ENCODE data around the gene DGKB.

Gene DGKB

DNA sequence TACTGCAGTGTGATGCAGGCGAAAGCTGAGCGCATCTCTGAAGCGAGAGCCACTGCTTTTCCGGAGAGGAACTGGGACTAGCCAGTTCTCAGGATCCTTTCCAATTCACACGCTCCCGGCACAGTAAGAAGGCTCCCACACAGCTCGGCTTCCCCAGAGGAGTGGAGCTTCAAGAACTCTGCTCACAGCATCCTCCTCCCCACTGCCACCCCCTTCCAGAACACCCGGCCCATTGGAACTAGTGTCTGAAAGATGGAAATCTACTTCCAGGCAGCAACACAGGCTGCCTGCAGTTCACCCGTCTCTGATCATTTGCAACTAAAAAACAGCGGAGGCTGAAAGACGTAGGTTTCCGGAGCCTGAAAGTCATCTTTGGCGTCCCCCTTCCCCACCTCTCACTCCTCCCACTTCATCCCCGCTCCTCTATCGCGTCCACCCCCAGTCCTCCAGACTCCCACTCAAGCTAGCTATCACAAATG is at the start of gene DGKB:
Gene DGKB (minus strand): TSS at position 163 of the 479 bp plus-strand sequence.
- no peak for DNase-seq (ENCODE audit: low spot score)

DNA sequence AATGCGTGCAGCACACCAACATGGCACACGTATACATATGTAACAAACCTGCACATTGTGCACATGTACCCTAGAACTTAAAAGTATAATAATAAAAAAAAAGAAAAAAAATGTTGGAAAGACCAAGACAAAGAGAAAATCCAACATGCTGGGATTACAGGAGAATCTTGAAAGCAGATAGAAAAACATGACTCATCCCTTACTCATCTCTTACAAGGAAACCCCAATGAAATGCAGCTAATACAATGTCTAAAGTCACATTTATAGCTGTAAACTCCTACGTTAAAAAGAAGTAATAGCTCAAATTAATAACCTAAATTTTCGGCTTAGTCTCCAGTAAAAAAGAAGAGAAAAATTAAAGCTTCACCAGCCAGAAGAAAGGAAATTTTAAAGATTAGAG is 47.5 kb upstream of the DGKB start:
- DNase-seq (ENCODE audit: low spot score): no peak

DNA sequence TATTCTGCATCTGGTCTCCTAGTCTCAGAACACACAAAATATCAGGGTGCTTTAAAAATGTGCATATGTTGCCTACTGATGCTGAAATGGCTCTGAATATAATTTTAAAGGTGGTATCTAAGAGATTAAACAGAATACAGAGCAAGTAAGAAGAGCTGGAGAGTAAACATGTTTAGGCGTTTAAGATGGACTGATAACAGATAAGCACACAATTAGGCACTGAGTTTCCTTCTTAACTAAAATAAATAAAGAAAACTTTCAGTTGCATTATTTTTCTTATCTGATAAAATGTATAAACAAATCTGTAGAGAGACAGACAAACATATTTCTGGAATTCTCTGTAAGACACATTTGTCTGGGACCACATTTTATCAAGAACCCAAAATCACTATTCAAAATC is 35.6 kb upstream of the DGKB start:
- DNase-seq (ENCODE audit: low spot score): no peak

DNA sequence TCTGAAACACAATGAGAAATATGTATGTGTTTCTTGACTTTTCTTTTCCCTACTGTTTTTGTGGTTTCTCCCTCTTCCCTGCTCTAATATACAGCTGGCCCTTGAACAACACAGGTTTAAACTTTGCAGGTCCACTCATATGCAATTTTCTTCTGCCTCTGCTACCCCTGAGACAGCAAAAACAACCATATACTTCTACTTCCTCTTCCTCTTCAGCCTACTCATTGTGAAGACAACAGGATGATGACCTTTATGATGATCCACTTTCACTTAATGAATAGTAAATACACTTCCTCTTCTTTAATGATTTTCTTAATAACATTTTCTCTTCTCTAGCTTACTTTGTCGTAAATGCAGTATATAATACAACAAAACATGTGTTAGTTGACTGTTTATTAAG is 35.0 kb upstream of the DGKB start:
- no peak for DNase-seq (ENCODE audit: low spot score)

DNA sequence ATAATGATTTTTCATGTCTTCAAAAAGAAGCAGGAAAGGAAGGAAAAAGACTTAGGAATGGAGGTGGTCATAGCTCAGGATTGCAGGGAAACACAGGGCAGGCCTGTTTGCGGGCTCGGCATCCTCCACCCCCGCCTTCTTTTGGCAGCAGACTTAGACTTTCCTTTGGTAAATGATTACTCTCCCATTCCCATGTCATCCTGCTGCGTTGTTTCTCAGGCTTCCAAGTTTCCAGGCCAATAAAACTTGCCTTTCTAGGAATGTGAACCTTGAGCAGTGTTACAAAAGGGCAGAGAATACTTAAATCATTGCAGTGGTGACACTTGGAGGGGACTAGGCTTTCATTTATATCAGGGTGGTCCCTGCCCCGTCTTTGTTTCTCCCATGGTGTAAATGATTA is 34.0 kb upstream of the DGKB start:
- DNase-seq (ENCODE audit: low spot score): no peak

DNA sequence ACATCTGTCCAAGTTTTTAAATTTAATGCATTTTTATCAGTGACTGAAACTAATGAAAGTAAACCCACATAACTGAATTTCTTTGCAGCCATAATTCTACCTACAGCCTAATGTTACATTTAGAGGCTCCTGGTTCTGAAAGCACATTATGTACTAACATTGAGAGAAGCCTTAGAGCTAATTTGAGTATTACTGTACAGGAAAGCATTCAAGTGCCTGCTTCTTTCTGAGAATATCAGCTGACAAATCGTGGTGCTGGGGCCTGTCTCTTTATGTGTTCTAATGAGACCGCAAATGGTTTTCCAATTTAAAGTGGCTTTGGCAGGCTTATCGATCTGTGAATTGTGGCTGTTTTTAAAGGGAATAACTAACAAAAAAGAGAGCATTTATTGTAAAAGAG is 32.3 kb upstream of the DGKB start:
- no peak for DNase-seq (ENCODE audit: low spot score)

DNA sequence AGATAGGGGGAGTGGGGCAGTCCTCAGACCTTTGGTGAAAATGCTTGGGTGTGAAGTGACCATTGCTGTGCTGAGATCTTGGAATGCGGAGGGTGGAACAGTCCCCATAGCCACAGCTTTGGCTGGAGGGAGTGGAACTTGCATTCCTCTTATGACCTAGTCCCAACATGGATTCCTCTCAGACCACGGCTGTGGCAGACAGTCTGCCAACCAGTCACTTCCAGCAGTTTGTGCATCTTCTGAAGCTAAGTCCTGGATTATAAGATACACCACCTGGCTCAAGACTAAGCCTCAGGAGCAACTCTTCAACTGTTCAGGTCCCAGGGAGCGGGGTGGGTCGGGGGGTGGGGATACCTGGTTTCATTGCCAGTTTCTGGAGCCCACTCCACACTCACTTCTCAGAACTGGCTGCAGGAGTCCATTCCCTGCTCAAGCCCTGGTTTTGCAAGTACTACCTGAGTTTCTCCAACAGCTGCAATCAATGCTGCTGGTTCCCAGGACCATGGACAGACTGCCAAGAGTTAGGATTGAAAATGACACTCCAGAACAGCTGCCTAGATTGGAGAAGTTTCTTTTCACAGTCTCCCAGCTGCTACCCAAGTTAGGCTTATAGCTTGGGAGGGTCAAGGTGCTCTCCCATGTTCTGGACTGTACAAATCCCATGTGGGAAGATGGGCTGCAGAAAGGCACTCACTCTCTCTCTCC is 29.1 kb upstream of the DGKB start:
- DNase-seq (ENCODE audit: low spot score): no peak

DNA sequence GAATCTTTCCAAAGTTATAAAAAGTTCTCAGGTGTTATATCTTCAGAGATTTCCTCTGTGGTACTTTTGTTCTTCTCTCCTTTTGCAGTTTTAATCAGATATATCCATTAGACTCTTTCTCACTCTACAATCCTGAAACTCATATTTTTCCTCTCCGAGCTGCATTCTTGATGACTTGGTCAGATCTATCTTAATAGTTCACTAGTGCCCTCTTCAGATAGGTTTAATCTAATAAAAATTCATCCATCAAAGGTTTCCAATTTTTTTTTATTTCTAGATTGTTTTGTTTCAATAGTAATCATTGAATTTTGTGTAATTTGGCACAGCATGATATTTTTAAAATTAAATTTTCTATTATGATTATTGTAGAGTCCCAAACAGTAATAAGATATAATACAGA is 21.8 kb upstream of the DGKB start:
- DNase-seq (ENCODE audit: low spot score): no peak

DNA sequence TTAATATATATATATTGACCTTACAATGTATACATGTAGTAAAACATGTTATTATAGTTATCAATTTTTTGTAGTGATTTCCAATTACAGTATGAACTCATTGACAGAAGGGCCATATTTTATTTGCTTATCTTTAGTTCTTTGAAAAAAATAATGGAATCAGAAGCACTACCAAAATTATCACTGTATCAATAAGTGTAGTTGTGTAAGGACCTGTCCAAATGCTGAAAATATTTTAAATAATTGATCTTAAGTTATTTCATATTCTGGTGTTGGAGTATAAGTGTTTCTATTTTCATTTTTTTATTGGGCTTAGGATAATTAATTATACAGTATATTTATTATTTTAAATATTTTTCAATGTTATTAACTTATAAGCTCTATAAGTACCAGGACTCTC is 8.5 kb upstream of the DGKB start:
- DNase-seq (ENCODE audit: low spot score): no peak

DNA sequence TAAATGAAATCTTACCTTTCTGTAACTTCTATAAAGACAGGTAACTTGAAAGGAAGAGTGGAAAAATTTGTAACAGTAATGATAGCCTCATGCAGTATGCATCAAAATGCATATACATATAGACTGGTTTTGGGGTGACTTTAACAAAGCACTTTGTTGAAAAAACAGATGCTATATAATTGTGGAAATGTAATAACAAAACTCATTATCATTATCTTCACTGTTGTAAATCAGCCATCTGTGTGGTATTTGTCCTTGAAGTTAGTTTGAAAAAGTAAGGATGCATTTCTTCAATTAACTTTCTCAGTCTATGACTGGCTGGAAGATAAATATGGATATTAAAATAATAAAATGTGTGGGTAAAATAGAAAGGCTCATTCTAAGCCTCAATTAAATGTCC is 6.1 kb upstream of the DGKB start:
- DNase-seq (ENCODE audit: low spot score): no peak

DNA sequence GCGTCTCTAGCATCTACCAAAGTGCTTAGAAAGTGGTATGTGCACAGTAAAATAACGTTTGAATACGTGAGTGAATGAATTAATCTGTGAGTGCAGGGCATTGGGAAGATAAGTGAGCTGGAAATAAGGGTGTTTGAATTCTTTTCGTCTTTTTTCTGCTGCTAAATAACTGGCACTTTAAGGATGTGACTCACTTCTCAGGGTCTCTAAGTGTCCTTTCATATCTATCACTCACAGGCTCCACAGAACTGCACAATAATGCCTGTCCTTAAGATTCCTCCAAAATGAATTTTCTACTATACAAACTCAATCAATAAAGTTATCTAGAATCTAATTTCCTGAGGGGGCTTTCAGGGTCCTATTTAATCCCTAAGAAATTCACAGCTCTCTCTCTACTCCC is 3.2 kb upstream of the DGKB start:
- DNase-seq (ENCODE audit: low spot score): no peak

DNA sequence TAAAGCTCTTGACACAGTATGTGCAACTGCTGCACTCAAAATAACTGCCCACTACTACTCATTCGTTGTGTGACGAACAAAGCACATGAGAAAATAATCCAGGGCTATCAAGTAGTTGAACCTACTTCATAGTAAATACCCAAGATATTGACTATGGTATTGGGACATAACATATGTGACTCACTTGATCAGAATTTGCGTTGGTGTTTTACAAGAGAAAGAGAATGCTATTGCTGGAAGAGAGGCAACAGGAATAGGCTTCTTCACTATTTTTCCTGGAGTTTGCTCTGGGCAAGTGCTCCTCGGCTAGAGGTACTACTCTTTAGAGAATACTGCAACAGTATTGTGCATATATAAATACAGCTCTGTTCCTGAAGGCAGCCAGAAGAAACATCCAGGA is 2.5 kb downstream of the DGKB start:
- DNase-seq (ENCODE audit: low spot score): no peak

DNA sequence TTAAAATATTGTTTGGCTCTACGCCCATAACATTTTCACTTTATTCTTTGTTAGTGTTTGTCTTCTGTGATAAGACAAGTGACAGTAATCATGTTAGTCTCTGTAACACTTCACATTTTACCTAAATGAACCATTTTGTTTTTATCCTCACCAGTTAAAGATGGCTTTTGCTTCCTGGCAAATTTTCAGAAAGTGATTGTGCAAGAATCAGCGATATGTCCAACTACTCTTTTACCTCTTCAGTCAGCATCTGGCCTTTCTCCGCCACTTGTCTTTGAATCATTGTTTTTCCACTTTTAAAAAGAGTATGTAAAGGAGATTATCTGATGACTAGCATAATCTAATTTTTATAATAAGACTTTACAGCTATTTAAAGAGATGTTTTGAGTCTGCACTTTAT is 3.5 kb downstream of the DGKB start:
- no peak for DNase-seq (ENCODE audit: low spot score)

DNA sequence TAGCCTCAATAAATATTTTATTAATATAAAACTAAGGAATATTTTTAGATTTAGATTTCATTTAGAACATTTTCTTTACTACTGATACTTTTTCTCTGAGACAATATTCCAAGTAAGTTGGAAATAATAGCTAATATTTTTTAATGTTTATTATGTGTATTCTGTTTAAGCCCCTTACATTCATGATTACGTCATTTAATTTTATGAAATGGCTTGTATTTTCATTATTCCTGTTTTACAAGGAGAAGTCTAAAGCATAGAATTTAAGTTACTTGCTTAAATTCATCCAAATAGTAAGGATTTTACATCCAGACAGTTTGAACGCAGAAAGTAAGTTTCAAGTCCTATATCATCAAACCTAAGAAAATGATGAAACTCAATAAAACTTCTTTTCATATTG is 6.1 kb downstream of the DGKB start:
- DNase-seq (ENCODE audit: low spot score): no peak

DNA sequence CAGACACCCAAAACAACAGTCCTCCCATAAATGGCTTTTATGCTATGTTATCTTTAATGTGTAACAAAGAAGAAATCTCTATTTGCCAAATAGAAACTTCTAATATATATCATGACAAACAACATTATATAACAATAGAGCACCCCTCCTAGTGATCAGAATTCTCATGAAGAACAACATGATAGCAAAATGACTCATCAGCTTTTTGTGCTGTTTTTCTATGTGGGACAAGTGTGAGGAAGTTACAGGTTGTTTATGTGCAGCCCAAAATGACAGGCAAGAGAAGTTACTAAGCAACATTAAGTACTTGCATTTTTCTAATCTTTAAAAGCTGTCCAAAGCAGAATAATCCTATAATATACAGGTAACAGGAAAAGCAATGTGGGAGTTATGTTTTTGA is 7.7 kb downstream of the DGKB start:
- no peak for DNase-seq (ENCODE audit: low spot score)

DNA sequence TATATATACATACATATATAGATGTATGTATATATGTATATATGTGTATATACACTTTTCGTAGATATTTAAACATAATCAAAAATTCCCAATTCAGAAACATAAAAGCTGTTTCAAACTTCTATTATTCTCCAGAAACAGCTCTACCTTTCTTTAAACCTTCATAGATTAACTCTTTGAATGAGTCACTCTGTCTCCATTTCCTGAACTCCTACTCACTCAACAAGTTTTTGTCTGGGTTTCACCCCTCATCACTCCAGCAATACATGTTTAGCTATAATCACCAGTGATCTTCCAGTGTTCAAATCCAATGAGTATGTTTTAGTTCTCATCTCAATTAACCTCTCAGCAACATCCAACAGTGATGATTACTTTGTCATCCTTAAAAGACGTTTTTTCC is 9.6 kb downstream of the DGKB start:
- DNase-seq (ENCODE audit: low spot score): no peak

DNA sequence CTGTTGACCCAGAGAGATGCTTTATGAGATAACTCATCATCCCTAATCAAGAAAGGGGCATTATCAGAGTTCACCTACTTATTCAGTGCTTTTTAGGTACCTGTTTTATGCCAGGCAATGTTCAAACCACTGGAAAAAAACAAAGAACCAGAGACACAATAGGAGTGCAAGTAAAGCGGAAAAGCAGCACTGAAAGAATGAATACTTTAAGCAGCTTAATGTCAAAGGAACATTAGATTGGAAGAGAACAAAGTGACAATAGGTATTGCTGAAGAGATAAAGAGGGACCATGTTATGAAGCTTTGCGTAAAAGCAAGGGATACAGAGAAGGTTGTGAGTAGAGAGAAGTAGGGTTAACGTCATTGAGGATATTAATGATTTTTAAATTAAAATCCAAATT is 11.3 kb downstream of the DGKB start:
- DNase-seq (ENCODE audit: low spot score): no peak

DNA sequence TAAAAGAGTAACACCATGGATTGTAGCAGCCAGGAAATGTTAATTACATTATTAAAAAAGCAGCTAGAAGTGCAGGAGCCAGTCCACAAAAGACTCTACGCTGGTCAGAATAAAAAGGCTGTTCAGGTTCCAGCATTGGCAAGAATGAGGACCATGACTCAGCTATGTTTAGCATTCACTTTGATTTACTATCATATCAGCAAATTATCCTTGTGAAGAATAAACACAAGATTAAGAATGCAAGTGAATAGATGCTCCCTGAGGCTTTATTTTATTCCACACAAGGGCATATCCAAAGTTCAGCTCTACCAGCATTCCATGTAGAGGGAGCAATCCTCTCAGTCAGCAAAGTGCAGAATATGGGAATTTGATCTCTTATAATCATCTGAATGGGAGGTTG is 13.6 kb downstream of the DGKB start:
- no peak for DNase-seq (ENCODE audit: low spot score)

DNA sequence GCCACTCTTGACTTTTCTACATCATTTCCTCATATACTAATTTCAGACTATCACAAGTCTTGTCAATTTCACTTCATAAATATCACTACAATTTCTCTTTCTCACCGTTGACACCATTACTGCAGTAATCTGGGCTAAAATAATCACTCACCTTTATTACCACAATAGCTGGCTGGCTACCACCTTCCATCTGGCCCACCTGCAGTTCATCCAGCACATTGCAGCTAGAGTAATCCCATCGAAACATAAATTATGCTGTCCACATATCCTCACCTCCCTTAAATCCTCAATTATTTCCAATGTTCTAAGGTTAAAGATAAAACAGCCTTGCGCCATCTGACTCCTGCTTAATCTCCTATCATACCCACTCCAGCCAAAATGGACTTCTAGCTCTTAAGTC is 16.0 kb downstream of the DGKB start:
- no peak for DNase-seq (ENCODE audit: low spot score)

DNA sequence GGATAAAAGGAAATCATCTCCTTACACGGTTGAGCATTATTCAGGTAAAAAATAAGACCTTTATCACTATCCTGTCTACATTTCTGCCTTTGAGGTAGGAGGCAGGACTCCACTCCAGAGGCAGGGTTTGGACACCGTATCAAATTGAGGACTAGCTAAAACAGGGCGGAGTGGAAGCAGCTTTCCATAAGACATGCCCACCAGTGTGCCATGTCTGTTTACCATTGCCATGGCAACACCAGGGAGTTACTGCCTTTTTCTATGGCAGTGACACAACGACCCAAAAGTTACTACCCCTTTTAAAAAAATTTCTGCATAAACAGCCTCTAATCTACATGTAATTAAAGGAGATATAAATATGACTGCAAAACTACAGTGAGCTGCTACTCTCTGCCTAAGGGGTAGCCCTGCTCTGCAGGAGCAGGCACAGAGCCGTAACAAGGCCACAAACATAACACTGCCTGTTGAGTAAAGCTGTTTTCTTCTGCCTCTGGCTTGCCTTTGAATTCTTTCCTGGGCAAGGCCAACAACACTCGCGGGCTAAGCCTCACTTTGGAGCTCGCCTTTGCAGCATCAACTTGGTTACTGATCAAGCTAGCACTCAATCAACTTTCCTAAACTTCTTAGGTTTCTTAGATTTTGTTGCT is 26.5 kb downstream of the DGKB start:
- DNase-seq (ENCODE audit: low spot score): no peak

DNA sequence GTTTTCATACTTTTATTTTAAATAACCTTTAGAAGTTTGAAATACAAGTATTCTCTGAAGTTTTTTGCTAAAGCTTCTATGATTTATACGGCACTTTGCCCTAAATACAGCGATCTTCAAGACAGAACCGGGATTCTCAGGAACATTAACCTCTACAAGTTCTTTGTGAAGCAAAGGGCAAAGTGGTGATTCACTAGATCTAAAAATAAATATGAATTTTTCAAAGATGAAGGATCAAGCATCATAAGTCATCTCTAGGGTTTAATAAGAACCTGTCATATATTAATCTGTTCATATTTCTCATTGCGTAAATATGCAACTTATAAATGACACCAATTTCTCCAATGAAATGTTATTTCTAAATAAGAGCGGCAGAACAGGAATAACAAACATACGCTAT is 30.7 kb downstream of the DGKB start:
- no peak for DNase-seq (ENCODE audit: low spot score)

DNA sequence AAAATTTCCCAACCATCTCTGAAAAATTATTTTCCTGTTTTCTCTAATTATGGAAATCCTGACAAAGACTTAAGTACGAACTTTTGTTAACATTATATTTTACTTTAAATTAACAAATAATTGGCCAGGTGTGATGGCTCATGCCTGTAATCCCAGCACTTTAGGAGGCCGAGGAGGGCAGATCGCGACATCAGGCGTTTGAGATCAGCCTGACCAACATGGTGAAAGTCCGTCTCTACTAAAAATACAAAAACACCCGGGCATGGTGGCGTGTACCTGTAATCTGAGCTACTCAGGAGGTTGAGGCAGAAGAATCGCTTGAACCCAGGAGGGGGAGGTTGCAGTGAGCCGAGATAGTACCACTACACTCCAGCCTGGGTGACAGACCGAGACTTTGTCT is 32.2 kb downstream of the DGKB start:
- no peak for DNase-seq (ENCODE audit: low spot score)

DNA sequence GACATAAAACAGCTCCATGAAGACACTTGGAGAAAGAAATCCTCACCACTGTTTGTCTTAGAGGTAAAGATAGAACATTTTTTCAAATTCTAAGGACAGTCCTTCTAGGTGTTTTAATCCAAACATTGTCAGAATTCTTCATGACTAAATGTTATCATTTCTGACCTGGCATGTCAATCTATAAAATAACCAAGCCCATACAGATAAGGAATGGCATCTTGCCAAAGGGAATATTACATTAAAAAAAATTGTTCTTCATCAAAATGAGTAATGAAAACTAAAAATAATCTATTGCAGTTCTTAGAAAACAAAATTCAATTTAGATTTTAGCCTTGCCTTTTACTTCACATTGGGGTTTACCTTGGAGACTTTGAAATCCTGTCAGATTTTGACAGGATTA is 33.6 kb downstream of the DGKB start:
- no peak for DNase-seq (ENCODE audit: low spot score)

DNA sequence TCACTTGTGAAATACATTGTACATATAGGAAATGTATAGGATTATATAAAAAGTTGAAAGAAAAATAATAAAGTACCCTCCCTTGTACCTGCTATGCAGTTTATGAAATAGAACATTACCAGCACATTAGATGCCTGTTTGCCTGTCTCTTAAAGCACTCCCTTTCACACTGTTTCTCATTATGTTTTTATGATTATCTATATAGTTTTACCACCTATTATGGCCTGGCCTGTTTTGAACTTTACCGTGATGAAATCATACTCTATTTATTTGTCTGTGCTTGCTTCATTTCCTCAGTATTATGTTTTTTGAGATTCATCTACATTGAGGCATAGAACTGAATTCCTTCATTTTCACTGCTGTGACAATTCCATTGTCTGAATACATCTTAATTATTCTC is 41.1 kb downstream of the DGKB start:
- DNase-seq (ENCODE audit: low spot score): no peak
